ENCODE measurements around the gene GNG14.
"Not testable (repeated sequence)": the region's sequence is repeated elsewhere in the genome, so short reads cannot be mapped to it uniquely, and the experiment has no call there.

The GNG14 gene

GRCh38 chr19:12675399-12675798 lies 12.4 kb upstream of the GNG14 start:
- no peak for DNase-seq (ENCODE audit: insufficient read length, low spot score)
- TF ChIP-seq POLR2A (IDR thresholded peaks at IDR 0.05; ENCODE audit: low read depth, low read length) = no peak
- no peak for FAIRE-seq

DNA sequence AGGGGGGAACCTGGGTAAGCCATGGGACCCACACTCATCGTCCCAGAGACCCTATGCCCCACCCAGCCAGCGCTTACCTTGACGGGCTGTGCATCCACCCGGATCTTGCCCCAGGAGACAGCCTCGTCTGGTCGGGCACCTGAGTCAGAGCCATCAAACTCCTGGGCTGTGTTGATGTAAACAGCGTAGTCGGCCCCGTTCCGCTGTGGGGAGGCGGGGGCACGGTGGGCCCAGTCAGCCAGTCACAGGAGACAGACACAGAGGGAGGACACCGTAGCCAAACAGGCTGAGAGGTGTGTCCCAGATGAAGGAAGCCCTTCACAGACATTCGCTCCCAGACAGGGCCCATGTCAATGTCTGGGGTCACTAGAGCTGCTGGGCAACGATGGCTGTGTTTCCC lies 11.9 kb upstream of the GNG14 start:
- no peak for TF ChIP-seq POLR2A (IDR thresholded peaks at IDR 0.05; ENCODE audit: low read depth, low read length)
- DNase-seq (ENCODE audit: insufficient read length, low spot score) (no peak), FAIRE-seq (no peak)

DNA sequence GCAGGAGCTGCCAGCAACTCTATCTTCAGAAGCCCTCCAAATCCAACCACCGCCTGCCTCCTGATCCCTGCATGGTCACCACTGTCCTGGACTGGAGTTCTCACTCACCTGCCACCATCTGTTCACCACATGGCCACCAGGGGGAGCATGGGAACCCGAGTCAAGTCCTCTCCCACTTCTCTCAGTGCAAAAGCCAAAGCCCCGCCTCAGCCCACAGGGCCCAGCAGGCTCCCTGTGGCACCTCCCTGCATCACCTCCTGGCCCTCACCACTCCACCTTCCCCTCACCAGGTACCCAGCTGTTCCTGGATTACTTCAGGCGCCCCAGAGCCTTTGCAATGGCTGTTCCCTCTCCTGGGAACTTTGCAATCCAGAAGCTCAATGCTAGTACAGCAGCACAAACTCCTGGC lies 11.4 kb upstream of the GNG14 start:
- DNase-seq (ENCODE audit: insufficient read length, low spot score) (peak; percentile 83), FAIRE-seq (no peak)
- no peak for TF ChIP-seq POLR2A (IDR thresholded peaks at IDR 0.05; ENCODE audit: low read depth, low read length)

- no peak for TF ChIP-seq POLR2A (IDR thresholded peaks at IDR 0.05; ENCODE audit: low read depth, low read length)
- DNase-seq (ENCODE audit: insufficient read length, low spot score) (no peak), FAIRE-seq (no peak)
Observed at GRCh38 chr19:12676928-12677327, 10.9 kb upstream of the GNG14 start.

GRCh38 chr19:12678039-12678438 lies 9.8 kb upstream of the GNG14 start:
- not testable (repeated sequence) for DNase-seq (ENCODE audit: insufficient read length, low spot score); FAIRE-seq

DNA sequence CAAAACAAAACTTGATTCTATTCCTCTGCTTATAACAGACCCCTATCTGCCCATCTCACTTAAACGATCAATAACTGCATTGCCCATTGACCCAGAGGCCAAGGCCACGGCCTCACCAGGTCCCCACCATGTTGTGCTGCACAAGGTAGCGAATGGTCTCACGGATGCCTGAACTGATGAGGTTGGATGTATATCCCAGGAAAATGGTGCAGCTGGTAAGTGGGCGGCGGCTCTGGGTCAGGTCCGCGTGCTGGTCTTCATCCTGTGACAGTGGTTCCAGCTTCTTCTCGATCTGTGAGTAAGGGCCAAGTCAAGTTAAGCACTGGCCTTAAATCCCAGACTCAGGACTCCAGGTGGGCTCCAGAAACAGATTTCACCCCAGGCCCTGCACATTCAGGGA lies 7.8 kb upstream of the GNG14 start:
- DNase-seq (ENCODE audit: insufficient read length, low spot score) = no peak
- no peak for FAIRE-seq

DNA sequence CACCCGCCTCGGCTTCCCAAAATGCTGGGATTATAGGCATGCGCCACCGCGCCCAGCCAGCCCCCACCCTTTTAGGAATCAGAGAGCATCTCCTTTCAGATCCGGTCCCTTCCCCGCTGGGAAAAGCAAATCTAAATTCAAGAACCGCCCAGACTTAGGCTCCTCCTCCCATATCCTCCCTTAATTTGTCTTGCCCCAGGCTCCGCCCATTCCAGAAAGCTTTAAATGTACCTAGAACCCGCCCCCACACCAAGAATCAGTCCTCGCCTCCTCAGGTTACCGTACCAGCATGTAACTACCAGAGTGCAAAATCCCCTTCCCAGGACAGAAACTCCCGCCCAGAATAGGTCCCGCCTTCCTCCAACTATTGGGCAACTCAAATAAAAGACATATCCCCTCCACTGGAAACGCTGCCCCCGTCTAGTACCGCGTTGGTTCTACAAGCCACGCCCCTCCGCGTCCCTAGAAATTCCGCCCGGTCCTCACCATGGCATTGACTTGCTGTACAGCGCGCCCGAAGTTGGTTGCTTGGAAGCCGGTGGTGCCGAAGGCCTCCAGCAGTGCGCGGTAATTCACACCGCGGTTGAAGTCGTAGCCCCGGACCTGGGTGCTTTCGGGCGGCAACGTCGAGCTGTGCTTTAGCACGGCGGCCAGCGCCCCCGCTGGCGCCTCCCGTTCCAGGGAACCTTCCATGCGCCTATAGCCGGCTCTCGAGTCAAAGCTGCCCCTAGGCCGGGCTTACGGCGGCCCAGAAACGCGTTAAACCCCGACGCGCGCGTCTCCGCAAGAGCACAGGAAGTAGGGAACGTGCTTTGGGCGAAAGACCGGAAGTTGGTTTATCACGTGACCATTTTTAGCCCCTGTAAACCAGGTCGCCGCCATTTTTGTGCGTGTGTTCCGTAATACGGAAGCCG lies 6.5 kb upstream of the GNG14 start, which contains the start of gene DHPS:
DHPS (minus strand) TSS at position 807 of the 914 bp plus-strand sequence; CDS start at position 693, 114 bp downstream.
- peak; percentile 71 for TF ChIP-seq POLR2A (IDR thresholded peaks at IDR 0.05; ENCODE audit: low read depth, low read length)
- DNase-seq (ENCODE audit: insufficient read length, low spot score) (peak; percentile 84), FAIRE-seq (peak; percentile 30)

More for the DNA sequence above, 7.8 kb upstream of the GNG14 start:
- no peak for TF ChIP-seq POLR2A (IDR thresholded peaks at IDR 0.05; ENCODE audit: low read depth, low read length)

DNA sequence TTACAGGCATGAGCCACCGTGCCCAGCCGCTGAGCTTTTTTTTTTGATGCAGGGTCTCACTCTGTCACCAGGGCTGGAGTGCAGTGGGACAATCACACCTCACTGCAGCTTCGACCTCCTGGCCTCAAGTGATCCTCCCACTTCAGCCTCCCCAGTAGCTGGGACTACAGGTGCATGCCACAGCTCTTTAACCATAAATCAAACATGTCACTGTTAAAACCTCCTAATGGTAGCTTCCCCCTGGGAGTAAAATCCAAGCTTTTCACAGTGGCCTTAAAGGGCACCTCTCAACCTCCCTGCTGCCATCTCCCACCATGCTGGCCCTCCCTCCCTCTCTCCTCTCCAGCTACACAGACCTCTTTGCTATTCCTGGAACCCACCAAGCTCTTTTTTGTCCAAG lies 2.0 kb upstream of the GNG14 start:
- no peak for FAIRE-seq
- no peak for TF ChIP-seq POLR2A (IDR thresholded peaks at IDR 0.05; ENCODE audit: low read depth, low read length)
- DNase-seq (ENCODE audit: insufficient read length, low spot score) = no peak

DNA sequence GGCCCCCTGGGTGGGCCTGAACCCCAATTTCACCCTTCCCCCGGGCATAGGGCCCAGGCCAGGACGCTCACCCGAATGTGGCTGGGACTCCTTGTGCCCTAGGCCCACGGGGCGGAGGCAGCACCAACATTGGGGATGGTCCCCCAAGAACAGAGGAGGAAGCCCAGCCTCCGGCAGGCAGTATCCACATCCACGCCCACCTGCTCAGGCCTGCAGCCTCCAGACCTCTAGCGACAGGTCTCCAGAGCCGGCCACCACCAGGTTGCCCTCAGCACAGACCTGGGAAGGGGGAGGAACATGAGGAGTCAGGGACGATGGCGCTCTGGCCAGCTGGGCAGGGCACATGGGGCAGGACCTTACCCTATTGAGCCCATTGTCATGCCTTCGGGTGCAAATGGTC lies 1.2 kb downstream of the GNG14 start:
- FAIRE-seq = no peak
- no peak for DNase-seq (ENCODE audit: insufficient read length, low spot score)
- no peak for TF ChIP-seq POLR2A (IDR thresholded peaks at IDR 0.05; ENCODE audit: low read depth, low read length)

- DNase-seq (ENCODE audit: insufficient read length, low spot score) (no peak), FAIRE-seq (no peak)
- TF ChIP-seq POLR2A (IDR thresholded peaks at IDR 0.05; ENCODE audit: low read depth, low read length) = no peak
Observed at GRCh38 chr19:12689581-12690216, 1.9 kb downstream of the GNG14 start.

GRCh38 chr19:12692960-12693359 lies 5.2 kb downstream of the GNG14 start:
- DNase-seq (ENCODE audit: insufficient read length, low spot score) = no peak
- FAIRE-seq = no peak

GRCh38 chr19:12694641-12695040 lies 6.8 kb downstream of the GNG14 start:
- FAIRE-seq (no peak), DNase-seq (ENCODE audit: insufficient read length, low spot score) (no peak)
- no peak for TF ChIP-seq POLR2A (IDR thresholded peaks at IDR 0.05; ENCODE audit: low read depth, low read length)

More at GRCh38 chr19:12692960-12693359, 5.2 kb downstream of the GNG14 start:
- no peak for TF ChIP-seq POLR2A (IDR thresholded peaks at IDR 0.05; ENCODE audit: low read depth, low read length)

DNA sequence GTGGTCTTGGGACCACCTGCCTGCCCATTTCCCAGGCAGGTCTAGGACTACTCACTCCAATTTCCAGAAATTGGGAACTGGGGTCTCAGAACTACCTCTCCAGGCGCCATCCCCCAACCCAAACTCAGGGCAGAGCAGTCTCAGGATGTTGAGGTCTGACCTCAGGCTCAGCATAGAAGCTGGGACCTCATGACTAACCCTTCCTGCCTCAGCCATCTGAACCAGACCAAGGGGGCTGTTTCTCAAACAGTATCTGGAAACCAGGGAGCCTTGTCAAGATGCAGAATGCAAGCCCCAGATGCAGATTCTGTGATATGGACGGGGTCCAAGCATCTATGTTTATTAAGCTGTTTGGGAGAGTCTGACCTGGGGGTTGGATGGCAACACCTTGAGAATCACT lies 7.3 kb downstream of the GNG14 start:
- DNase-seq (ENCODE audit: insufficient read length, low spot score) = no peak
- no peak for FAIRE-seq
- TF ChIP-seq POLR2A (IDR thresholded peaks at IDR 0.05; ENCODE audit: low read depth, low read length) = no peak

GRCh38 chr19:12695514-12695913 lies 7.7 kb downstream of the GNG14 start:
- TF ChIP-seq POLR2A (IDR thresholded peaks at IDR 0.05; ENCODE audit: low read depth, low read length) = no peak
- DNase-seq (ENCODE audit: insufficient read length, low spot score) = no peak
- no peak for FAIRE-seq

GRCh38 chr19:12695997-12696365 lies 8.2 kb downstream of the GNG14 start:
- FAIRE-seq (no peak), DNase-seq (ENCODE audit: insufficient read length, low spot score) (no peak)
- no peak for TF ChIP-seq POLR2A (IDR thresholded peaks at IDR 0.05; ENCODE audit: low read depth, low read length)
